GM12873 (cell line): Measurements from ENCODE around the gene AHI1.

ENCODE experiments used
- TF ChIP-seq, protein P1 (sequence below): IDR thresholded peaks from 2 replicates; pipeline ENCODE4 v1.5.1; 2012; ENCODE audit warnings: low read depth, mild to moderate bottlenecking, moderate library complexity, low read length, control low read depth; ENCODE audit not compliant: insufficient read depth; ENCODE audit errors: missing control alignments

Gene AHI1

GRCh38 chr6:135534773-135535380, 37.3 kb upstream of the AHI1 start:
- TF ChIP-seq, protein P1, sequence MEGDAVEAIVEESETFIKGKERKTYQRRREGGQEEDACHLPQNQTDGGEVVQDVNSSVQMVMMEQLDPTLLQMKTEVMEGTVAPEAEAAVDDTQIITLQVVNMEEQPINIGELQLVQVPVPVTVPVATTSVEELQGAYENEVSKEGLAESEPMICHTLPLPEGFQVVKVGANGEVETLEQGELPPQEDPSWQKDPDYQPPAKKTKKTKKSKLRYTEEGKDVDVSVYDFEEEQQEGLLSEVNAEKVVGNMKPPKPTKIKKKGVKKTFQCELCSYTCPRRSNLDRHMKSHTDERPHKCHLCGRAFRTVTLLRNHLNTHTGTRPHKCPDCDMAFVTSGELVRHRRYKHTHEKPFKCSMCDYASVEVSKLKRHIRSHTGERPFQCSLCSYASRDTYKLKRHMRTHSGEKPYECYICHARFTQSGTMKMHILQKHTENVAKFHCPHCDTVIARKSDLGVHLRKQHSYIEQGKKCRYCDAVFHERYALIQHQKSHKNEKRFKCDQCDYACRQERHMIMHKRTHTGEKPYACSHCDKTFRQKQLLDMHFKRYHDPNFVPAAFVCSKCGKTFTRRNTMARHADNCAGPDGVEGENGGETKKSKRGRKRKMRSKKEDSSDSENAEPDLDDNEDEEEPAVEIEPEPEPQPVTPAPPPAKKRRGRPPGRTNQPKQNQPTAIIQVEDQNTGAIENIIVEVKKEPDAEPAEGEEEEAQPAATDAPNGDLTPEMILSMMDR, result no peak

DNA sequence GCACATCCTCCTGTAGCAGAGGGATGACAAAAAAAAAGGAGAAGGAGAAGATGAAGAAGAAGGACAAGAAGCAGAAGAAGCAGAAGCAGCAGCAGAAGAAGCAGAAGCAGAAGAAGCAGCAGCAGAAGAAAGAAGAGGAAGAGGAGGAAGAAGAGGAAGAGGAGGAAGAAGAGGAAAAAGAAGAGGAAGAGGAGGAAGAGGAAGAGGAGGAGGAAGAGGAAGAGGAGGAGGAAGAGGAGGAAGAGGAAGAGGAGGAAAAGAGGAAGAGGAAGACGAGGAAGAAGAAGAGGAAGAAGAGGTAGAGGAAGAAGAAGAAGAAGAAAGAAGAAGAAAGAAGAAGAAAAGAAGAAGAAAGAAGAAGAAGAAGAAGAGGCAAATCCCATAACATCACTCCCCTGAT, 35.0 kb upstream of the AHI1 start:
- TF ChIP-seq, protein P1, result no peak

GRCh38 chr6:135531954-135532490, 34.5 kb upstream of the AHI1 start:
- TF ChIP-seq, protein P1, result no peak

DNA sequence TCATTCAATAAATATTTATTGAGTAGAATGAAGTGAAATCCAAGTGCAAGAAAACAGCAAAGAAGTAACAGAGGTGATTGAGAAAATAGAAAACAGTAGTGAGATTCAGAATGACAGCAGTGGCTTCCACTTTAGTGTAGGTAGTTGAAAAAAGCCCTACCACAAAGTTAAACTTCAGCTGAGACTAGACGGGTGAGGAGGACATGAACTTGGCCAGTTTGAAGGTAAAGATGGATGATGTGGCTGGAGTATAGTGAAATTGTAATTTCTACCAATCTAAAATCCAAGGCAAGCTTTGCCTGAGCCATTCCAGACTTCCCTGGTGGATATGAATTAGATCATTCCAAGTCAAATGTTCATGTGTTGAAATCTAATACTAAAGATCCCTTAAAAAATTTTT, 32.6 kb upstream of the AHI1 start:
- TF ChIP-seq, protein P1, result no peak

GRCh38 chr6:135527960-135528249, 30.4 kb upstream of the AHI1 start:
- TF ChIP-seq, protein P1, result no peak

DNA sequence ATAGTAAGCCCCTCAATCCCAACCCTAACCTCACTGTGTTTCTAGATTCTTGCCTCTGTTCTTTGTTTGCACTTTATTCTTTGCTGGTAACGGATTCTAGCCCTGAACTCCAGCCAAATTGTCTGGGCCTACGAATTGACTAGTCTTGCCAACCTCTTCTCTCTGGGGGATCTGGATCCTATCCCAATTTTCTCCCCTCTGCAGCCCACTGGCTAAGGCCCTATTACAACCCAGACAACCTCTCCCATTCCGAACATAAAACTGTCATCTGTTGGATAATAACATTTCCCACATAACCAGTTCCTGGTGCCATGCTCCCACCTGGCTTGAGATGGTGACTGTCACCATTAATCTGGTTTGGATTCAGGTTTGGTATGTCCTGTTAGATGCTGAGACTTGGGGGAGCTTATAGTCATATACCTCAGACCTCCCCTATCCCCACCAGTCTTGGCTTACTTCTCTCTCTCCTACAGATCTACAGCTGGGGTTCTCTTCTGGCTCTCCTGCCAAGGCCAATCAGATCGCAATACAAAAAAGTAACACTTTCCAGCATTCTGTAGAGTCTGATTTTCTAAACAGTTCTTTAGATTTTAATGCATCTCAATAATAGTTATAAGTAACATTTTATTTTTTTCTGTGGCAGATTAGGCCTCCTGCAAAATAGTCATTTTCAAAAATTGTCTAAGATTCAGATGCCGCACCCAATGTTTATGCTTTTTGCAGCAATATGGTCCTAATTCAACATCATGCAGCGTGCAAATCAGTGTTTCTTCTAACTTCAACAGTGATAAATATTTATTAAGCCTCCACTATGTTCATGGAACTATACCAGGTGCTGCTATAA, 29.8 kb upstream of the AHI1 start:
- TF ChIP-seq, protein P1, result no peak

GRCh38 chr6:135525594-135525993, 28.1 kb upstream of the AHI1 start:
- TF ChIP-seq, protein P1, result no peak
